Liver (tissue), 9 donors: Measurements from ENCODE around the gene ACACA. TPM values are rescaled to one million over a fixed set of nuclear protein-coding genes. Genes with fewer than 3 reads are reported as not detected.

Experiments used
- DNase-seq: peaks from one replicate; pipeline ENCODE4 v3.0.0-alpha.2; 2017; ENCODE audit warnings: low spot score
- H3K27ac ChIP-seq, 2 donors: one replicate each; pipeline ENCODE4 v1.7.0; 2013; ENCODE audit warnings: inconsistent platforms in 2 of 2, low read length in 2 of 2, control low read depth in 1 of 2, low read depth in 1 of 2, mild to moderate bottlenecking in 1 of 2
- H3K27me3 ChIP-seq, 4 donors: one replicate each; pipeline versions ENCODE4 v1.6.1 to v1.7.0; 2013; ENCODE audit warnings: low read length in 3 of 4, inconsistent platforms in 1 of 4, mild to moderate bottlenecking in 1 of 4, moderate library complexity in 1 of 4; ENCODE audit not compliant: control insufficient read depth in 4 of 4, insufficient read depth in 4 of 4
- H3K36me3 ChIP-seq, 4 donors: one replicate each; pipeline versions ENCODE4 v1.6.1 to v1.7.0; 2013; ENCODE audit warnings: low read length in 3 of 4, mild to moderate bottlenecking in 3 of 4, low read depth in 1 of 4, moderate library complexity in 1 of 4; ENCODE audit not compliant: control insufficient read depth in 4 of 4, insufficient read depth in 3 of 4
- H3K4me1 ChIP-seq, 4 donors: one replicate each; pipeline versions ENCODE4 v1.6.1 to v1.7.0; 2013; ENCODE audit warnings: low read length in 3 of 4, mild to moderate bottlenecking in 3 of 4, moderate library complexity in 1 of 4; ENCODE audit not compliant: control insufficient read depth in 4 of 4, insufficient read depth in 4 of 4
- H3K4me3 ChIP-seq, 3 donors: one replicate each; pipeline versions ENCODE4 v1.6.1 to v1.7.0; 2013; ENCODE audit warnings: low read length in 3 of 3, control low read depth in 1 of 3, low read depth in 1 of 3, mild to moderate bottlenecking in 1 of 3
- H3K9ac ChIP-seq, 2 donors: one replicate each; pipeline ENCODE4 v1.7.0; 2013; ENCODE audit warnings: low read length in 2 of 2, mild to moderate bottlenecking in 2 of 2, moderate library complexity in 2 of 2, control low read depth in 1 of 2, low read depth in 1 of 2
- H3K9me3 ChIP-seq, 4 donors: one replicate each; pipeline versions ENCODE4 v1.6.1 to v1.7.0; 2013; ENCODE audit warnings: low read length in 3 of 4; ENCODE audit not compliant: control insufficient read depth in 4 of 4
- EGR1 ChIP-seq, 2 donors: IDR thresholded peaks; 2 replicates each; pipeline ENCODE4 v1.6.1; 2016 to 2018; ENCODE audit warnings: antibody characterized with exemption in 2 of 2, low read depth in 2 of 2
- FOXA1 ChIP-seq: IDR thresholded peaks from 2 replicates; pipeline ENCODE4 v1.6.1; 2016; ENCODE audit warnings: antibody characterized with exemption
- FOXA2 ChIP-seq: IDR thresholded peaks from 2 replicates; pipeline ENCODE4 v1.6.1; 2016; ENCODE audit warnings: antibody characterized with exemption
- GABPA ChIP-seq, 2 donors: IDR thresholded peaks in 1 of 2; conservative IDR thresholded peaks in 1 of 2; 2 replicates each; pipeline ENCODE4 v1.6.1; 2016; ENCODE audit warnings: antibody characterized with exemption in 2 of 2, mild to moderate bottlenecking in 1 of 2, moderate library complexity in 1 of 2
- HNF4A ChIP-seq, 2 donors: conservative IDR thresholded peaks; 2 replicates each; pipeline ENCODE4 v1.6.1; 2016; ENCODE audit warnings: antibody characterized with exemption in 2 of 2, mild to moderate bottlenecking in 2 of 2
- HNF4G ChIP-seq: IDR thresholded peaks from 2 replicates; pipeline ENCODE4 v1.6.1; 2016; ENCODE audit warnings: antibody characterized with exemption
- JUND ChIP-seq, 2 donors: IDR thresholded peaks; 2 replicates each; pipeline ENCODE4 v1.6.1; 2016; ENCODE audit warnings: antibody characterized with exemption in 2 of 2
- MAX ChIP-seq: IDR thresholded peaks from 2 replicates; pipeline ENCODE4 v1.6.1; 2016; ENCODE audit warnings: antibody characterized with exemption
- NR2F2 ChIP-seq: IDR thresholded peaks from 2 replicates; pipeline ENCODE4 v1.6.1; 2016; ENCODE audit warnings: antibody characterized with exemption
- RAD21 ChIP-seq, 2 donors: IDR thresholded peaks; 2 replicates each; pipeline ENCODE4 v1.6.1; 2016; ENCODE audit warnings: antibody characterized with exemption in 2 of 2, mild to moderate bottlenecking in 2 of 2
- REST ChIP-seq: IDR thresholded peaks from 2 replicates; pipeline ENCODE4 v1.6.1; 2016; ENCODE audit warnings: antibody characterized with exemption, mild to moderate bottlenecking
- RXRA ChIP-seq, 2 donors: IDR thresholded peaks; 2 replicates each; pipeline ENCODE4 v1.6.1; 2017 to 2018; ENCODE audit warnings: antibody characterized with exemption in 2 of 2, mild to moderate bottlenecking in 1 of 2
- SP1 ChIP-seq: IDR thresholded peaks from 2 replicates; pipeline ENCODE4 v1.6.1; 2018; ENCODE audit warnings: antibody characterized with exemption, mild to moderate bottlenecking
- TAF1 ChIP-seq: conservative IDR thresholded peaks from 2 replicates; pipeline ENCODE4 v1.6.1; 2016; ENCODE audit warnings: antibody characterized with exemption, mild to moderate bottlenecking
- YY1 ChIP-seq: IDR thresholded peaks from 2 replicates; pipeline ENCODE4 v1.6.1; 2016; ENCODE audit warnings: antibody characterized with exemption, mild to moderate bottlenecking
- ZBTB33 ChIP-seq: IDR thresholded peaks from 2 replicates; pipeline ENCODE4 v1.6.1; 2016; ENCODE audit warnings: antibody characterized with exemption
- polyA plus RNA-seq, 2 donors: library from polyadenylated mRNA; stranded (reverse) in 1 of 2; unstranded in 1 of 2; fragments of 200-250 nt in 1 of 2; fragments of >200 nt in 1 of 2; fragmentation: Nextera tagmentation in 1 of 2; extraction: Ambion mirVana in 1 of 2; gene quantifications; one replicate each; pipeline versions ENCODE4 v1.2.1 to v1.2.3, GENCODE V29; 2013 to 2015
- total RNA-seq, 2 donors: library from RNA; depleted of rRNA; stranded (reverse); fragments of >200 nt; gene quantifications; one replicate each; pipeline ENCODE4 v1.2.3, GENCODE V29; 2014
- TF ChIP-seq, protein P1 (sequence below): fragments of 150-350 bp; IDR thresholded peaks from 2 replicates; pipeline ENCODE4 v1.5.1; 2017; ENCODE audit warnings: improper control_type of control experiment, low read depth, low read length; ENCODE audit not compliant: missing input control
- TF ChIP-seq, protein P2 (sequence below): IDR thresholded peaks from 2 replicates; pipeline ENCODE4 v1.6.1; 2016; ENCODE audit warnings: antibody characterized with exemption
- donor health status: healthy.
- donor health status: healthy.
- donor health status: healthy.
- donor health status: healthy.
- donor health status: healthy.

The ACACA gene
- total and polyA plus RNA-seq, 4 donors, result 14.8 to 49.5 (median 31.2) TPM

GRCh38 chr17:37177254-37177870 lies 229.3 kb downstream of the ACACA start (continued):
- no peak for TF ChIP-seq MAX
- TF ChIP-seq GABPA (IDR thresholded peaks at IDR 0.05 in 1 of 2, conservative IDR thresholded peaks at IDR 0.05 in 1 of 2), result no peak
- no peak for TF ChIP-seq NR2F2

DNA sequence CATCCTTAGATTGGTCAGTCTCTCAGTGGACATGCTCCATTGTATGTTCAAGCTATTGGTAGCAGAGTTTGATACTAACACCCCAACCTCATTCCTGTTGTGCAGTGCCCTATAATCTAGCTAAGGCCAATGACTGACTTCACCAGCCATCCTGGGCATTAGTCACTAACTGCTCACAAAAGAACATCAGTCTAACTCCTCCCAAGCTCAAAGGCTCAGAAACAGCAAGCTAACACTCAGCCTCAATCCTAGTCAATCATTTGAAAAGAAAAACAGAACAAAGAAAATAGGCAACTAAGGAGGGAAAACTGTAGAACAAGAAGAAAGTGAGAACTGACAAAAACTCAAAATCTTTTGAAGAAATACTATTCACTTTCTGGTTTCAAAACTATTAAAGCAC lies 229.9 kb downstream of the ACACA start:
- H3K36me3 ChIP-seq, result peaks cover 3 to 42% (median 26%) of the 10 kb centered on the region in 4 donors
- no peak overlapping the region for H3K4me3 ChIP-seq
- TF ChIP-seq RXRA (IDR thresholded peaks at IDR 0.05) (no peak), SP1 (no peak), YY1 (no peak), MAX (no peak), ZBTB33 (no peak), GABPA (IDR thresholded peaks at IDR 0.05 in 1 of 2, conservative IDR thresholded peaks at IDR 0.05 in 1 of 2) (no peak), JUND (IDR thresholded peaks at IDR 0.05) (no peak), HNF4A (conservative IDR thresholded peaks at IDR 0.05) (no peak), FOXA1 (no peak), RAD21 (IDR thresholded peaks at IDR 0.05) (no peak), TAF1 (no peak), NR2F2 (no peak), REST (no peak), EGR1 (IDR thresholded peaks at IDR 0.05; ENCODE audit: low read depth in 2 of 2) (no peak), FOXA2 (no peak), HNF4G (no peak)
- TF ChIP-seq, protein P1, sequence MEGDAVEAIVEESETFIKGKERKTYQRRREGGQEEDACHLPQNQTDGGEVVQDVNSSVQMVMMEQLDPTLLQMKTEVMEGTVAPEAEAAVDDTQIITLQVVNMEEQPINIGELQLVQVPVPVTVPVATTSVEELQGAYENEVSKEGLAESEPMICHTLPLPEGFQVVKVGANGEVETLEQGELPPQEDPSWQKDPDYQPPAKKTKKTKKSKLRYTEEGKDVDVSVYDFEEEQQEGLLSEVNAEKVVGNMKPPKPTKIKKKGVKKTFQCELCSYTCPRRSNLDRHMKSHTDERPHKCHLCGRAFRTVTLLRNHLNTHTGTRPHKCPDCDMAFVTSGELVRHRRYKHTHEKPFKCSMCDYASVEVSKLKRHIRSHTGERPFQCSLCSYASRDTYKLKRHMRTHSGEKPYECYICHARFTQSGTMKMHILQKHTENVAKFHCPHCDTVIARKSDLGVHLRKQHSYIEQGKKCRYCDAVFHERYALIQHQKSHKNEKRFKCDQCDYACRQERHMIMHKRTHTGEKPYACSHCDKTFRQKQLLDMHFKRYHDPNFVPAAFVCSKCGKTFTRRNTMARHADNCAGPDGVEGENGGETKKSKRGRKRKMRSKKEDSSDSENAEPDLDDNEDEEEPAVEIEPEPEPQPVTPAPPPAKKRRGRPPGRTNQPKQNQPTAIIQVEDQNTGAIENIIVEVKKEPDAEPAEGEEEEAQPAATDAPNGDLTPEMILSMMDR, result no peak
- TF ChIP-seq, protein P2, sequence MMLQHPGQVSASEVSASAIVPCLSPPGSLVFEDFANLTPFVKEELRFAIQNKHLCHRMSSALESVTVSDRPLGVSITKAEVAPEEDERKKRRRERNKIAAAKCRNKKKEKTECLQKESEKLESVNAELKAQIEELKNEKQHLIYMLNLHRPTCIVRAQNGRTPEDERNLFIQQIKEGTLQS, result no peak

More for the DNA sequence above, 229.9 kb downstream of the ACACA start:
- Histone ChIP-seq H3K4me1 (no peaks in the 10 kb centered on the region), H3K27ac (no peak overlapping the region), H3K9me3 (no peaks in the 10 kb centered on the region), H3K9ac (no peak overlapping the region), H3K27me3 (no peaks in the 10 kb centered on the region)
- DNase-seq, result no peak
